Transverse colon (tissue), 4 donors: ENCODE data around the gene KRTAP10-10. TPM values are rescaled to one million over a fixed set of nuclear protein-coding genes. Genes with fewer than 3 reads are reported as not detected.

Experiments
- DNase-seq: peaks from one replicate; pipeline ENCODE4 v3.0.0-alpha.2; 2019
- H3K27ac ChIP-seq, 4 donors: fragments of 200-600 bp; sonication (generic); 2 replicates each; pipeline ENCODE4 v1.5.1; 2016 to 2018; ENCODE audit warnings: inconsistent platforms in 4 of 4
- H3K27me3 ChIP-seq: fragments of 200-600 bp; sonication (generic); 2 replicates; pipeline ENCODE4 v1.5.1; 2017; ENCODE audit warnings: inconsistent platforms
- H3K36me3 ChIP-seq, 4 donors: fragments of 200-600 bp; sonication (generic); 2 replicates each; pipeline ENCODE4 v1.5.1; 2017 to 2019; ENCODE audit warnings: inconsistent platforms in 4 of 4
- H3K4me1 ChIP-seq, 4 donors: fragments of 200-600 bp; sonication (generic); 2 replicates each; pipeline ENCODE4 v1.5.1; 2017 to 2020; ENCODE audit warnings: inconsistent platforms in 4 of 4
- H3K4me3 ChIP-seq, 4 donors: fragments of 200-600 bp; sonication (generic); 1 replicate in 1 of 4; 2 replicates in 3 of 4; pipeline versions ENCODE4 v1.5.1 to v1.6.1; 2017 to 2019; ENCODE audit warnings: inconsistent platforms in 4 of 4
- H3K9me3 ChIP-seq, 2 donors: fragments of 200-600 bp; sonication (generic); 2 replicates each; pipeline ENCODE4 v1.5.1; 2017 to 2019; ENCODE audit warnings: inconsistent platforms in 2 of 2
- CTCF ChIP-seq, 5 experiments: fragments of 200-600 bp in 3 of 5; fragments of 450-650 bp in 2 of 5; sonication (generic) in 3 of 5; IDR thresholded peaks; 1 replicate in 2 of 5; 2 replicates in 3 of 5; pipeline ENCODE4 v1.5.1; 2016 to 2017; ENCODE audit warnings: antibody characterized with exemption in 5 of 5, inconsistent platforms in 3 of 5, mild to moderate bottlenecking in 2 of 5, moderate library complexity in 1 of 5
- EP300 ChIP-seq: sonication (generic); formaldehyde crosslinking; IDR thresholded peaks from one replicate; pipeline ENCODE4 v1.6.1; 2017; ENCODE audit warnings: antibody characterized with exemption, low read depth
- POLR2A ChIP-seq: fragments of 450-650 bp; IDR thresholded peaks from one replicate; pipeline ENCODE4 v1.6.1; 2016; ENCODE audit warnings: antibody characterized with exemption, mild to moderate bottlenecking, moderate library complexity
- POLR2AphosphoS5 ChIP-seq, 3 donors: sonication (generic); formaldehyde crosslinking; IDR thresholded peaks; one replicate each; pipeline ENCODE4 v1.6.1; 2016; ENCODE audit warnings: antibody characterized with exemption in 3 of 3
- WGBS, 2 donors: methylation state at CpG; one replicate each; pipeline ENCODE4 v1.1.5; 2018; ENCODE audit warnings: low coverage in 1 of 2; 5-methylcytosine and 5-hydroxymethylcytosine counted together
- in situ Hi-C, 4 donors: fragments of 200-750 bp; cut with MboI; loops; one replicate each; pipeline versions ENCODE4 v1.15.0 to v1.15.1; 2017; ENCODE audit warnings: low sequenced_read_pairs in 3 of 4, low pct_ligation_motif_present in 1 of 4, low pct_unique_long_range_greater_than_20kb in 1 of 4
- intact Hi-C: fragments of 100-400 bp; cut with DNase I; formaldehyde crosslinking; loops from one replicate; pipeline ENCODE4 v1.15.1; 2023; ENCODE audit warnings: low total_unique reads
- total RNA-seq, 4 donors: library from RNA; depleted of rRNA; stranded (reverse); fragments of >200 nt; gene quantifications; one replicate each; pipeline ENCODE4 v1.1.0, GENCODE V29; 2016

Gene KRTAP10-10
- total RNA-seq, 4 donors from 2014 or later = not detected

- no peak for TF ChIP-seq CTCF (IDR thresholded peaks at IDR 0.05)
- TF ChIP-seq EP300 = no peak
- no peak for TF ChIP-seq POLR2AphosphoS5 (IDR thresholded peaks at IDR 0.05)
- no peak for TF ChIP-seq POLR2A
- no peaks in the 10 kb centered on the region for H3K4me1 ChIP-seq
- H3K4me3 ChIP-seq = no peak overlapping the region
- intact Hi-C loops (no loop called here), in situ Hi-C loops (no loop called here)
- H3K36me3 ChIP-seq = no peaks in the 10 kb centered on the region
- no peaks in the 10 kb centered on the region for H3K27me3 ChIP-seq
- no peak for DNase-seq
- WGBS, 2 donors = 95% methylated on average over 1 of the region's 1 CpG; no CpG with 5 or more reads in 1 of the 2 donors
- peaks cover 0 to 5% of the 10 kb centered on the region in 2 donors for H3K9me3 ChIP-seq
- H3K27ac ChIP-seq = no peak overlapping the region
These were observed 34.8 kb downstream of the KRTAP10-10 start for GRCh38 chr21:44671911-44672310.

GRCh38 chr21:44677881-44678280 is 40.7 kb downstream of the KRTAP10-10 start:
- intact Hi-C loops = no loop called here

GRCh38 chr21:44681152-44681551 is 44.0 kb downstream of the KRTAP10-10 start:
- no peaks in the 10 kb centered on the region for H3K36me3 ChIP-seq
- H3K27me3 ChIP-seq = no peaks in the 10 kb centered on the region
- H3K9me3 ChIP-seq = no peaks in the 10 kb centered on the region
- intact Hi-C loops (no loop called here), in situ Hi-C loops (loop anchor here in 2 of 4 donors (25.0 kb wide), 1 partner anchor 94 kb away; the partner anchor contains the start of genes KRTAP10-5 (in 2 of the 2) and KRTAP10-6 (in 2 of the 2))
- no peak for DNase-seq
- no peak overlapping the region for H3K27ac ChIP-seq
- no peak overlapping the region for H3K4me3 ChIP-seq
- no peak for TF ChIP-seq POLR2A
- TF ChIP-seq CTCF (IDR thresholded peaks at IDR 0.05) = no peak
- no peak for TF ChIP-seq EP300
- TF ChIP-seq POLR2AphosphoS5 (IDR thresholded peaks at IDR 0.05) = no peak
- 80 to 83% methylated on average over 1 to 11 of the region's 11 CpGs for WGBS, 2 donors
- H3K4me1 ChIP-seq = no peaks in the 10 kb centered on the region

More at GRCh38 chr21:44677881-44678280, 40.7 kb downstream of the KRTAP10-10 start:
- H3K4me3 ChIP-seq = no peak overlapping the region
- no peak for DNase-seq
- H3K9me3 ChIP-seq = peaks cover 0 to 5% of the 10 kb centered on the region in 2 donors
- TF ChIP-seq CTCF (IDR thresholded peaks at IDR 0.05) = no peak
- TF ChIP-seq POLR2AphosphoS5 (IDR thresholded peaks at IDR 0.05) = no peak
- no peak for TF ChIP-seq POLR2A
- TF ChIP-seq EP300 = no peak
- H3K4me1 ChIP-seq = no peaks in the 10 kb centered on the region
- 94% methylated on average over 13 of the region's 13 CpGs; no CpG with 5 or more reads in 1 of the 2 donors for WGBS, 2 donors
- no peaks in the 10 kb centered on the region for H3K36me3 ChIP-seq
- H3K27me3 ChIP-seq = no peaks in the 10 kb centered on the region
- in situ Hi-C loops = loop anchor here in 2 of 4 donors (25.0 kb wide), 1 partner anchor 91 kb away; the partner anchor contains the start of genes KRTAP10-5 (in 2 of the 2) and KRTAP10-6 (in 2 of the 2)
- no peak overlapping the region for H3K27ac ChIP-seq

DNA sequence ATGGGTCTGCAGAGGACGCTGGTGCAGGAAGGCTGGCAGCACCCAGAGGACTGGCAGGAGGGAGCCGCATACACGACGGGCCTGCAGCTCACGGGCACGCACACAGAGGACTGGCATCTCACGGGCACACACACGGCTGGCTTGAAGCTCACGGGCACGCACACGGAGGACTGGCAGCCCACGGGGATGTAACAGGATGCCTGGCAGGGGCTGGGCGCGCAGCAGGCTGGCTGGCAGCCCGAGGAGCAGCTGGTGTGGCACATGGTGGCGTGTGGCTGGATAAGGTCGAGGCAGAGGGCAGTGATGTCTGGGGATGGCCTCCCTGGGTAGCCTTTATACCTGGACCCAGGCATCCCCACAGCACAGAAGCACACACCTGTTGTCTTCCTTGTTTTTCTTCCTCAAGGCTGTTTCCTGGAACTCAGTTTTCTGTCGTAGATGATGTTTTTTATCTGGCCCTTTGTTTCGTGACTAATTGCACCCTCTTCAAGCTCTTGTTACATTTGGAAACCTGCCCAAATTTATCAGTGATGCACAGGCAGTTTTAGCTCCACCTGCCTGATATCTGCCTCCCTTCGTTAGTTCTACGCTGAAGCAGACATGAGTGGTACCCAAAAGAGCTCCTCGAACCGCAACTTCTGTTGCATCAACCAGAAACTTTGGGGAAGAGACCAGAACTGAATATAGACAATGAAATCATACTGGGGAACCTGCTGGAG is 44.9 kb downstream of the KRTAP10-10 start, which contains the start of gene KRTAP12-1:
Gene KRTAP12-1, minus strand, starts transcription at position 303 of the 719 bp plus-strand sequence. Its CDS starts 40 bp downstream, at position 263.
- H3K4me1 ChIP-seq = no peaks in the 10 kb centered on the region
- no peaks in the 10 kb centered on the region for H3K36me3 ChIP-seq
- intact Hi-C loops (no loop called here), in situ Hi-C loops (loop anchor here in 2 of 4 donors (25.0 kb wide), 1 partner anchor 95 kb away; the partner anchor contains the start of genes KRTAP10-5 (in 2 of the 2) and KRTAP10-6 (in 2 of the 2))
- DNase-seq = no peak
- peaks cover 8% of the 10 kb centered on the region for H3K27me3 ChIP-seq
- no peak within 1 kb of the TSS for H3K4me3 ChIP-seq
- 78 to 100% methylated on average over 1 to 23 of the region's 23 CpGs for WGBS, 2 donors
- no peak for TF ChIP-seq EP300
- TF ChIP-seq POLR2A = no peak
- TF ChIP-seq POLR2AphosphoS5 (IDR thresholded peaks at IDR 0.05) = no peak
- no peak for TF ChIP-seq CTCF (IDR thresholded peaks at IDR 0.05)
- no peaks in the 10 kb centered on the region for H3K9me3 ChIP-seq
- H3K27ac ChIP-seq = no peak within 1 kb of the TSS
